HG03354 (cell line): Measurements from ENCODE around the gene SNED1.

ENCODE experiments used
- ATAC-seq: cut with Tn5 transposase; IDR thresholded peaks from one replicate; pipeline ENCODE4 v1.9.1; 2021; ENCODE audit warnings: mild to moderate bottlenecking; ENCODE audit not compliant: unreplicated experiment, poor library complexity, severe bottlenecking

The SNED1 gene

DNA sequence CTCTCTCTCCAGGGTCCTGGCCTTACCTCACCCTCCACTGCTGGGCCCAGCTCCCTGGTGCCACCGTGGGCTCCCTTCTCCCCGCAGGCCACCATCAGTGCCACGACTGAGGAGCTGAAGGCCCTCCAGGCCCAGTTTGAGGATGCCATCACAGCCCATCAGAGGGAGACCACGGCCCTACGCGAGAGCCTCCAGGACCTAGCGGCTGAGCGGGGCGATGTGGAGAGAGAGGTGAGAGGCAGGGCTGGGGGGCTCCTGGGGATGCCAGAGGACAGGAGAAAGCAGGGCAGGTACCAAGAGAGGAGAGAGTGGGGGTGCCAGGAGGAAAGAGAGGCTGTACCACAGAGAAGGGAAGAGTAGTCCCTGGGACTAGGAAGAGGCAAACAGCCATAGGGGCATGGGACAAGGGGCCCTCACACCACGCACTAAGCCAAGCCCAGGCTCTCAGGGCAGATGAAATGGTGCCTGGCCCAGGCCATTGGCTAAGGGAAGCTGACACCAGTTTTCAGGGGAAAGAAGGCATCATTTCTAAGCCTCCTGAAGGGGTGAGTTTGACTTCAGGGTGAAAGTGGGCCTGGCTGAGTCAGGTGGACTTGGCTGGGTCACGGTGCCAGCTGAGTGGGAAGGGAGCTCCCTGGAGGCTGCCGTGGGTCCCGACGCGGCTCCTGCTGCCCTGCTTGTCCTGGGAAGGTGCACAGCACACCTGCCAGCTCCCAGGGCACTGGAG is 39.0 kb upstream of the SNED1 start:
- no peak for ATAC-seq

- ATAC-seq: no peak
Measured at GRCh38 chr2:240959941-240960308, 38.5 kb upstream of the SNED1 start.

DNA sequence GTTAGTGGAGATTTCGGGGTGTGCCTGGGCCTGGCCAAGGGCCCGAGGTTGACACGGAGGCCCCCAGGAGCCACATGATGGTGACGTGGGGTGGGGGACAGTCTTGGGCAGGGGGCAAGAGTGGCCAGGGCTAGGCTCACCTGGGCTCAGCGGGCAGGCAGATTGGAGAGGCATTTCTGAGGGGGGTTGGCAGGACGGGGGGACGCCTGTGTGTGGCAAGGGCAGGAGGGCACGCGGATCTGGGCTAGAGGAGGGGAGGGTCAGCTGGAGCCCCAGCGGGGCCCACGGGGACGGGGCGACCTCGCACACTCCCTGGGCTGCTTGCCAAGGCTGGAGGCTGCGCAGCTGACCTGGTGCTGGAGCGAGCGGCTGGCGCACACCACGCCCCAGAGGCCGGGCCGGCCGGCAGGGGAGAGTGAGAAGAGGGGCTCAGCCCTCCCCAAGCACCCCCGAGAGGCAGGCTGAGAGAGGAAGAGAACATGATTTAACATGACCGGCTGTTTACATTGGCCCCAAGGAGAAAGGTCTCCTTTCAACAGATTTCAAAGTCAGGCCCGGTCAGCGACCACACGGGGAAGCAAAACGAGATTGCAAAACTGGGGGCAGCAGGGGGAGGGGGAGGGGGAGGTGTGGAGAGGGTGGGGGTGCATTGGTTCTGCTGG is 38.0 kb upstream of the SNED1 start:
- no peak for ATAC-seq

DNA sequence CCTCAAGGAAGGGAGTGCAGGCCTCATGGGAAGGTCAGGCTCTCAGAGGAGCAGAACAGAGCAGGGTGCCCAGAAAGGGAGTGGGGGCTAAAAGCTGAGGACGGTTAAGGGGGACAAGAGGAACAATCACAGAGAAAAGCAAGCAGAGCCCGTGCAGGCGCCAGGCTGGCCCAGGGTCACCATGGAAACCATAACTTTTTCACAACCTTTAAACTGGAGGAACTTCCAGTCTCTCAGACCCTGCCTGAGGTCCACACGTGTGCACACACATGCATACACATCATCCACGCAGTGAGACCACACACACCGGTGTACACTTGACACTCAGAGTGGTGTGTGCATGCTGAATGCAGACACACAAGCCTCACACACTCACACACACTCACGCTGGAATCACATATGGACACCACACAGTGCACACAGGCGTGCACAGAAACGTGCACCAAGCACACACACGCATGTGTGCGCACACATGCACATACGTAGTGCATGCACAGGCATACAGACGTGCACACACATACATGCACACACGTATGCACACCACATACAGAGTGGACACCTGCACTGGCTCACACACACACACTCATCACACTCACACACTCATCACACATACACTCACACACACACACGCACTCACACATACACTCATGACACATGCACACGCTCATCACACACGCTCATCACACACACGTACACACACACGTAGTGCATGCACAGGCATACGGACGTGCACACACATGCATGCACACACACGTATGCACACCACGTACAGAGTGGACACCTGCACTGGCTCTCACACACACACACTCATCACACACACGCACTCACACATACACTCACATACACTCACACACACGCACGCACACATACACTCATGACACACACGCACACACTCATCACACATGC is 37.2 kb upstream of the SNED1 start:
- no peak for ATAC-seq

DNA sequence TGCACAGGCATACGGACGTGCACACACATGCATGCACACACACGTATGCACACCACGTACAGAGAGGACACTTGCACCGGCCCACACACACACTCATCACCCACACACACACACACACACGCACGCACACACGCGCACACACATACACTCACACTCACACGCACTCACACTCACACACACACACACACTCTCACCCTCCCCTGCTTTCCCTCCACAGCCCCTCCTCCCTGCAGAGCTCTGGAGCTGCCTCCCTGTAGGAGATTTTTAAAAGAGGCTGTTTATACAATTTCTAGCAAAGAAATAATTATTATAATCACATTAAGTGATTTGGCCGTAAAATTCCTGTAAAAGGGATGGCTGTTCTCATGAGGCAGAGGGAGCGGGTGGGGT is 36.5 kb upstream of the SNED1 start:
- no peak for ATAC-seq

DNA sequence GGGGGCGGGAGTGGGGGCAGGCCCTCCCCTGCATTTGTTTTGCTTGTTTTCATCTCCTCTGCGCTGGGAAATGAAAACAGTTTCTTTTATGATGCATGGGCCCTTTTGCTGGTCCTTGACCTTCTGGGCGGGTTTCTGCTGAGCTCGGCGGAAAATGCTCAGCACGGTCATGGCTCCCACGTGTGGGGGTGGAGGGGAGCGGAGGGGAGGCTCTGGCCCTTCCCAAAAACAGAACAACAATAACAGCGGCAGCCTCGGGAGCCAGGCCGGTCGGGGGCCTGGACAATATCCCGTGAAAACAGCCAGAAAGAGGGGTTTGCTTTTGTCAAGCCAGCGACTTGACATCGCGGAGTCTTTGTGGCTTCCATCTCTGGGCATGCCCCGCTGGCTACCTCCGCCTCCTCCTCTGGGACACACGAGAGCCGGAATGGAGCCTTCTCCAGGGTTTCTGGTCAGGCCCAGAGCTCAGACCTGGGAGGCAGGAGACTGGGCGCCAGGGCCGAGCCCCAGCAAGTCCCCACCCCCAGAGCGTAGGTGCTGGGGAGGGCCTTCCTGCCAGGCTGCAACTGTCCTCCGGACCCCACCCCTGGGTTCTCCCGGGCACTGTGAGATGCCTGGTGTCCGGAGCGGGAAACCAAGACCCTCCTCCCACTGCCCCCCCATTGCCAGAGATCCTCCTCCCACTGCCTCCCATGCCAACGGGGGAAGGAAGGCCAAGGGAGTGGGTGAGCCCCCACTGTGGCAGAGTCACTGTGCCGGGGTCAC is 35.9 kb upstream of the SNED1 start:
- no peak for ATAC-seq

DNA sequence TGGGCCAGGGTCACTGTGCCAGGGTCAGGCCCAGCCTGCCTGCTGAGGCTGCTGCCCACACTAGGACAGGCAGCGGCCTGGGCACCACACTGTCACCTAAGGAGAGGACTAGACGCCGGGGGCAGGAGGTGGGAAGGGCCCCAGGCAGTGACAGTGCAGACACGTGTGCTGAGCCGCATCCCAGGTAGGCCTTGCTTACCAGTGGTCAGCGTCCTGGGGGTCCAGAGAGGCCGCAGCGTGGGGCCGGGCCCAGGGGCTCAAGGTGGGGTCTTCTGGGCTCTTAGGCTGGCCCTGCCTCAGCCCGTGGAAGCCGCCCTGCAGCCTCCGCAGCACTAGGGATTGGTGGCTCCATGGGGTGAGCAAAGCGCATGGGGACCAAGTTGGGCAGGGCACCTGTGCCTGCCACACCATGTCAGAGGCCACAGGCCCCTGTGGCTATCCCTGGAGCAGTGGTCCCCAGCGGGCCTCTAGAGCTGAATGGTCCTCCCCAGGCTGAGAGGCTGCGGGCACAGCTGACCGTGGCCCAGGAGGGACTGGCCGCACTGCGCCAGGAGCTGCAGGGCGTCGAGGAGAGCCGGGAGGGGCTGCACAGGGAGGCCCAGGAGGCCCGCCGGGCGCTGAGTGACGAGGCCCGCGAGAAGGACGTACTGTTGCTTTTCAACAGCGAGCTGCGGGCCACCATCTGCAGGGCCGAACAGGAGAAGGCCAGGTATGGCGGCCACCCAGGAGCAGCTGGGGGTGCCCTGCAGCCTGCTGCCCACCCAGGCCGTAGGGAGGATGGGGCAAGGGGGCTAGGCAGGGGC is 35.2 kb upstream of the SNED1 start:
- no peak for ATAC-seq

- ATAC-seq: no peak
Measured at GRCh38 chr2:240963868-240964703, 34.3 kb upstream of the SNED1 start.

DNA sequence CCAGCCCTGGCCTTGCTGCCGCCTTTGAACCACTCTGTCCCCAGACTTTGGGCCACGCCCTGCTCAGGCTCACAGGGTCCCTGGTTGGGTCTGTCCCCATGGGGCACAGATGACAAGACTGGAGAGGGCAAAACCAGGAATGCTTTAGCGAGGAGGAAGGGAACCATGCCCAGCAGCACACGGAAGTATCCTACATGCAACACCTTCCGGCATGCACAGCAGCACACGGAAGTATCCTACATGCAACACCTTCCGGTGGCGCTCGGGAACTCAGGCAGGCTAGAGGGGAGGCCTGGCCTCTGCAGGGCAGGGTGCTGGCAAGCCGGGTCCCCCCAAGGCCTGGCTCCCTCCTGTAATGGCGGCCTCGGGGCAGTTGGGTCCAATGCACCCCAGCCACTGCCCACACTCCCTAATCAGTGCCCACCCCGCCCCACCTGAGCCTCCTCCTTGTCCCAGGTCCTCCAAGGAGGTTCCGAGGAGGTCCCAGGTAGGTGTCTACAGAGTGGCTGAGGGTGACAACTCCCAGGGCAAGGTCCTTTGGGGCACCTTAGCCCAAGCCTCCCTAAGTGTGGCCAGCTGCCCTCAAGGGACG is 33.6 kb upstream of the SNED1 start:
- ATAC-seq: no peak

- ATAC-seq: no peak
Measured at GRCh38 chr2:240965296-240965904, 33.0 kb upstream of the SNED1 start.

DNA sequence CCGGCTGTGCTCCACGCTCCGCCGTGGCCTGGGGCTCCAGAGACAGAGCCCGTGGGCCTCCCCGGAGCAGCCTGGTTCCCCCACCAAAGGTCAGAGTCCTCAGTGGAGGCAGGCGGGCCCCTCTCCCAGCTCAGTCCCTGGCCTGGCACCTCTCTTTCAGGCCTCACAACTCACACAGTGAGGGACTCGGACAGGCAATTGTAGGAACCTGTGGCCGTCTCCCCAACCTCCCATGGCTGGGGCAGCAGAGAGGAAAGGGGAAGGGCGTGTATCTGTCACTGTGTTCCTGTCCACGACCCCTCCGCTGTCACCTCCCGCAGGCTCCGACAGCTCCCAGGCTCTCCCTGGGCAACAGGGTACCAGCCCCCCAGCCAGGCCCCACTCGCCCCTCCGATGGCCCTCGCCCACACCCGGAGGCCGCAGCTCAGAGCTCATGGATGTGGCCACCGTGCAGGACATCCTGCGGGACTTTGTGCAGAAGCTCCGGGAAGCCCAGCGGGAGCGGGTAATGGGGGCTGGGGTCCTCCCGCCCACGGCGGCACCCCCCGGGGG is 32.4 kb upstream of the SNED1 start:
- no peak for ATAC-seq

DNA sequence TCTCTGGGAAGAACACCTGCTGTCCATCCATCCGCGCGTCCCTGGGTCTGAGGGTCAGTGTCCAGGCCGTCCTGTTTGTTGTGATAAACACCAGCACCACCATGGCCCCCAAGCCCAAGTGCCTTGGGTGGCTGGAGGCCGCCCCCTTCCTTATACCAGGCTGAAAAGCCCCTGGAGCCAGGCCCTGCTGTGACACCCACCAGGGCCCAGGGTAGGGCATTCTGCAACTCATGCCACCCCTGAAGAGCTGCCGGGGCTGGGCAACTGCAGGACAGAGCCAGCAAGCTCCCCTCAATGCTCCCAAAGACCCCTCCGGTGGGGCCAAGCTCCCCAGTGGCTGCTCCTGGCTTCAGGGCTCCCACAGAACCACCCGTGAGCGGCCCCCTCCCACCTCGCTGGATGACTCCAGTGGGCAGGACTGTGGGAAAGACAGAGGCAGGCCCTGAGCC is 31.9 kb upstream of the SNED1 start:
- ATAC-seq: no peak

GRCh38 chr2:240966906-240967680 is 31.3 kb upstream of the SNED1 start:
- ATAC-seq: no peak

GRCh38 chr2:240967681-240968621 is 30.5 kb upstream of the SNED1 start:
- no peak for ATAC-seq
